Measurements from ENCODE around the gene FOXO3. TPM values are rescaled to one million over a fixed set of nuclear protein-coding genes. Genes with fewer than 3 reads are reported as not detected.

The FOXO3 gene
- total RNA-seq, 1 donor from 2014 or later: 10.7 TPM

GRCh38 chr6:108574457-108575141, 13.9 kb downstream of the FOXO3 start:
- no peak for DNase-seq (ENCODE audit: low read depth in 2 of 2)

- DNase-seq (ENCODE audit: low read depth in 2 of 2): no peak
These were observed 15.3 kb downstream of the FOXO3 start for GRCh38 chr6:108575905-108576494.

GRCh38 chr6:108576709-108577108, 16.0 kb downstream of the FOXO3 start:
- DNase-seq (ENCODE audit: low read depth in 2 of 2): no peak

- no peak for DNase-seq (ENCODE audit: low read depth in 2 of 2)
These were observed 17.4 kb downstream of the FOXO3 start for GRCh38 chr6:108578166-108578565.

- DNase-seq (ENCODE audit: low read depth in 2 of 2): no peak
These were observed 18.0 kb downstream of the FOXO3 start for GRCh38 chr6:108578595-108579327.

GRCh38 chr6:108579328-108579721, 18.6 kb downstream of the FOXO3 start:
- no peak for DNase-seq (ENCODE audit: low read depth in 2 of 2)

- DNase-seq (ENCODE audit: low read depth in 2 of 2): no peak
These were observed 19.9 kb downstream of the FOXO3 start for GRCh38 chr6:108580646-108581045.

- peak in 1 of 2 donors; percentile 46 for DNase-seq (ENCODE audit: low read depth in 2 of 2)
These were observed 20.7 kb downstream of the FOXO3 start for GRCh38 chr6:108581237-108581931.

GRCh38 chr6:108581932-108582475, 21.3 kb downstream of the FOXO3 start:
- DNase-seq (ENCODE audit: low read depth in 2 of 2): no peak

- DNase-seq (ENCODE audit: low read depth in 2 of 2): no peak
These were observed 21.9 kb downstream of the FOXO3 start for GRCh38 chr6:108582618-108583017.

GRCh38 chr6:108584323-108584722, 23.6 kb downstream of the FOXO3 start:
- DNase-seq (ENCODE audit: low read depth in 2 of 2): no peak

GRCh38 chr6:108585359-108585758, 24.6 kb downstream of the FOXO3 start:
- DNase-seq (ENCODE audit: low read depth in 2 of 2): no peak

- no peak for DNase-seq (ENCODE audit: low read depth in 2 of 2)
These were observed 25.3 kb downstream of the FOXO3 start for GRCh38 chr6:108585921-108586536.

- peak in 1 of 2 donors; percentile 49 for DNase-seq (ENCODE audit: low read depth in 2 of 2)
These were observed 26.7 kb downstream of the FOXO3 start for GRCh38 chr6:108587258-108588059.

- DNase-seq (ENCODE audit: low read depth in 2 of 2): peak in 1 of 2 donors; percentile 72
These were observed 27.9 kb downstream of the FOXO3 start for GRCh38 chr6:108588586-108588985.

GRCh38 chr6:108589244-108589791, 28.6 kb downstream of the FOXO3 start:
- peak in 1 of 2 donors; percentile 85 for DNase-seq (ENCODE audit: low read depth in 2 of 2)

- peak in 1 of 2 donors; percentile 54 for DNase-seq (ENCODE audit: low read depth in 2 of 2)
These were observed 30.5 kb downstream of the FOXO3 start for GRCh38 chr6:108591040-108591816.

GRCh38 chr6:108592371-108593337, 31.9 kb downstream of the FOXO3 start:
- DNase-seq (ENCODE audit: low read depth in 2 of 2): no peak
